ENCODE data around the gene SERTM2. TPM values are rescaled to one million over a fixed set of nuclear protein-coding genes. Genes with fewer than 3 reads are reported as not detected.
"Not testable (repeated sequence)": the region's sequence is repeated elsewhere in the genome, so short reads cannot be mapped to it uniquely, and the experiment has no call there.

Gene SERTM2
- total and polyA plus RNA-seq, 3 experiments from 2014 or later = not detected

GRCh38 chrX:111519215-111519614 lies 7.8 kb downstream of the SERTM2 start:
- no peak overlapping the region for H3K27ac ChIP-seq (ENCODE audit: low read depth, low read length)
- ChIA-PET CTCF (no interaction called here), POLR2A (no interaction called here)
- H3K27ac Mint-ChIP-seq = no peak overlapping the region
- no peak overlapping the region for H3K4me3 Mint-ChIP-seq
- peaks cover 5 to 6% of the 10 kb centered on the region in 2 donors for H3K27me3 Mint-ChIP-seq
- no peaks in the 10 kb centered on the region for H3K4me1 Mint-ChIP-seq
- H3K4me1 ChIP-seq (ENCODE audit: insufficient read depth, low read length) = no peaks in the 10 kb centered on the region
- H3K9me3 ChIP-seq (ENCODE audit: low read length) = no peaks in the 10 kb centered on the region
- H3K27me3 ChIP-seq (ENCODE audit: insufficient read depth, low read length, poor library complexity, severe bottlenecking) = no peaks in the 10 kb centered on the region
- no peak for DNase-seq
- H3K4me3 ChIP-seq (ENCODE audit: low read length) = no peak overlapping the region
- H3K36me3 Mint-ChIP-seq = no peaks in the 10 kb centered on the region
- H3K9me3 Mint-ChIP-seq = no peaks in the 10 kb centered on the region
- H3K36me3 ChIP-seq (ENCODE audit: insufficient read depth, low read length) = no peaks in the 10 kb centered on the region

- no peak overlapping the region for H3K27ac ChIP-seq (ENCODE audit: low read depth, low read length)
- H3K4me1 ChIP-seq (ENCODE audit: insufficient read depth, low read length) = no peaks in the 10 kb centered on the region
- Mint-ChIP-seq H3K27me3 (peaks cover 9 to 14% of the 10 kb centered on the region in 2 donors), H3K27ac (no peak overlapping the region), H3K36me3 (no peaks in the 10 kb centered on the region), H3K4me3 (no peak overlapping the region), H3K4me1 (no peaks in the 10 kb centered on the region), H3K9me3 (no peaks in the 10 kb centered on the region)
- ChIA-PET POLR2A (no interaction called here), CTCF (no interaction called here)
- no peaks in the 10 kb centered on the region for H3K9me3 ChIP-seq (ENCODE audit: low read length)
- no peak overlapping the region for H3K4me3 ChIP-seq (ENCODE audit: low read length)
- no peak for DNase-seq
- no peaks in the 10 kb centered on the region for H3K27me3 ChIP-seq (ENCODE audit: insufficient read depth, low read length, poor library complexity, severe bottlenecking)
- H3K36me3 ChIP-seq (ENCODE audit: insufficient read depth, low read length) = no peaks in the 10 kb centered on the region
Measured at GRCh38 chrX:111520506-111520905, 9.1 kb downstream of the SERTM2 start.

- no peaks in the 10 kb centered on the region for H3K4me1 ChIP-seq (ENCODE audit: insufficient read depth, low read length)
- no peak overlapping the region for H3K27ac Mint-ChIP-seq
- H3K27me3 Mint-ChIP-seq = peaks cover 10 to 14% of the 10 kb centered on the region in 2 donors
- CTCF ChIA-PET = no interaction called here
- H3K27ac ChIP-seq (ENCODE audit: low read depth, low read length) = no peak overlapping the region
- POLR2A ChIA-PET = no interaction called here
- H3K4me3 ChIP-seq (ENCODE audit: low read length) = no peak overlapping the region
- no peaks in the 10 kb centered on the region for H3K36me3 ChIP-seq (ENCODE audit: insufficient read depth, low read length)
- H3K27me3 ChIP-seq (ENCODE audit: insufficient read depth, low read length, poor library complexity, severe bottlenecking) = no peaks in the 10 kb centered on the region
- no peak for DNase-seq
- H3K4me3 Mint-ChIP-seq = no peak overlapping the region
- no peaks in the 10 kb centered on the region for H3K9me3 ChIP-seq (ENCODE audit: low read length)
- H3K36me3 Mint-ChIP-seq = no peaks in the 10 kb centered on the region
- H3K9me3 Mint-ChIP-seq = no peaks in the 10 kb centered on the region
- H3K4me1 Mint-ChIP-seq = no peaks in the 10 kb centered on the region
Measured at GRCh38 chrX:111521169-111521568, 9.7 kb downstream of the SERTM2 start.

GRCh38 chrX:111543212-111543741 lies 31.8 kb downstream of the SERTM2 start:
- Mint-ChIP-seq H3K27ac (no peak overlapping the region), H3K4me1 (no peaks in the 10 kb centered on the region), H3K36me3 (no peaks in the 10 kb centered on the region), H3K27me3 (peaks cover 0 to 7% of the 10 kb centered on the region in 2 donors), H3K4me3 (no peak overlapping the region), H3K9me3 (no peaks in the 10 kb centered on the region)
- H3K4me1 ChIP-seq (ENCODE audit: insufficient read depth, low read length) = no peaks in the 10 kb centered on the region
- no peaks in the 10 kb centered on the region for H3K27me3 ChIP-seq (ENCODE audit: insufficient read depth, low read length, poor library complexity, severe bottlenecking)
- no peak for DNase-seq
- H3K4me3 ChIP-seq (ENCODE audit: low read length) = no peak overlapping the region
- H3K27ac ChIP-seq (ENCODE audit: low read depth, low read length) = no peak overlapping the region
- H3K9me3 ChIP-seq (ENCODE audit: low read length) = no peaks in the 10 kb centered on the region
- ChIA-PET CTCF (no interaction called here), POLR2A (no interaction called here)
- no peaks in the 10 kb centered on the region for H3K36me3 ChIP-seq (ENCODE audit: insufficient read depth, low read length)

GRCh38 chrX:111549235-111549634 lies 37.8 kb downstream of the SERTM2 start:
- H3K36me3 ChIP-seq (ENCODE audit: insufficient read depth, low read length); H3K36me3 Mint-ChIP-seq; H3K27me3 Mint-ChIP-seq; CTCF ChIA-PET; H3K4me1 ChIP-seq (ENCODE audit: insufficient read depth, low read length); POLR2A ChIA-PET; DNase-seq; H3K9me3 Mint-ChIP-seq; H3K27ac Mint-ChIP-seq; H3K4me3 ChIP-seq (ENCODE audit: low read length); H3K9me3 ChIP-seq (ENCODE audit: low read length); H3K27me3 ChIP-seq (ENCODE audit: insufficient read depth, low read length, poor library complexity, severe bottlenecking); H3K4me3 Mint-ChIP-seq; H3K4me1 Mint-ChIP-seq; H3K27ac ChIP-seq (ENCODE audit: low read depth, low read length): not testable (repeated sequence)

GRCh38 chrX:111555406-111555958 lies 44.0 kb downstream of the SERTM2 start:
- no peaks in the 10 kb centered on the region for H3K4me1 Mint-ChIP-seq
- no peaks in the 10 kb centered on the region for H3K36me3 Mint-ChIP-seq
- no peak overlapping the region for H3K4me3 Mint-ChIP-seq
- H3K9me3 Mint-ChIP-seq = no peaks in the 10 kb centered on the region
- no peaks in the 10 kb centered on the region for H3K27me3 ChIP-seq (ENCODE audit: insufficient read depth, low read length, poor library complexity, severe bottlenecking)
- no peaks in the 10 kb centered on the region for H3K4me1 ChIP-seq (ENCODE audit: insufficient read depth, low read length)
- H3K27me3 Mint-ChIP-seq = no peaks in the 10 kb centered on the region
- H3K4me3 ChIP-seq (ENCODE audit: low read length) = no peak overlapping the region
- CTCF ChIA-PET = no interaction called here
- H3K36me3 ChIP-seq (ENCODE audit: insufficient read depth, low read length) = no peaks in the 10 kb centered on the region
- no peak overlapping the region for H3K27ac Mint-ChIP-seq
- no peaks in the 10 kb centered on the region for H3K9me3 ChIP-seq (ENCODE audit: low read length)
- POLR2A ChIA-PET = no interaction called here
- DNase-seq = no peak
- no peak overlapping the region for H3K27ac ChIP-seq (ENCODE audit: low read depth, low read length)

- no peak overlapping the region for H3K4me3 ChIP-seq (ENCODE audit: low read length)
- H3K27ac ChIP-seq (ENCODE audit: low read depth, low read length) = no peak overlapping the region
- H3K36me3 Mint-ChIP-seq = no peaks in the 10 kb centered on the region
- ChIA-PET POLR2A (no interaction called here), CTCF (no interaction called here)
- H3K4me1 ChIP-seq (ENCODE audit: insufficient read depth, low read length) = no peaks in the 10 kb centered on the region
- no peak overlapping the region for H3K27ac Mint-ChIP-seq
- H3K27me3 Mint-ChIP-seq = no peaks in the 10 kb centered on the region
- H3K9me3 Mint-ChIP-seq = no peaks in the 10 kb centered on the region
- H3K27me3 ChIP-seq (ENCODE audit: insufficient read depth, low read length, poor library complexity, severe bottlenecking) = no peaks in the 10 kb centered on the region
- no peaks in the 10 kb centered on the region for H3K4me1 Mint-ChIP-seq
- H3K36me3 ChIP-seq (ENCODE audit: insufficient read depth, low read length) = no peaks in the 10 kb centered on the region
- no peak overlapping the region for H3K4me3 Mint-ChIP-seq
- H3K9me3 ChIP-seq (ENCODE audit: low read length) = no peaks in the 10 kb centered on the region
- no peak for DNase-seq
Measured at GRCh38 chrX:111560801-111561200, 49.4 kb downstream of the SERTM2 start.

- DNase-seq = no peak
- CTCF ChIA-PET = no interaction called here
- H3K27me3 ChIP-seq (ENCODE audit: insufficient read depth, low read length, poor library complexity, severe bottlenecking) = no peaks in the 10 kb centered on the region
- H3K4me3 Mint-ChIP-seq = no peak overlapping the region
- no peak overlapping the region for H3K4me3 ChIP-seq (ENCODE audit: low read length)
- H3K36me3 Mint-ChIP-seq = no peaks in the 10 kb centered on the region
- H3K27ac Mint-ChIP-seq = no peak overlapping the region
- H3K9me3 ChIP-seq (ENCODE audit: low read length) = no peaks in the 10 kb centered on the region
- H3K9me3 Mint-ChIP-seq = no peaks in the 10 kb centered on the region
- no peaks in the 10 kb centered on the region for H3K4me1 ChIP-seq (ENCODE audit: insufficient read depth, low read length)
- no peaks in the 10 kb centered on the region for H3K4me1 Mint-ChIP-seq
- no peaks in the 10 kb centered on the region for H3K36me3 ChIP-seq (ENCODE audit: insufficient read depth, low read length)
- POLR2A ChIA-PET = no interaction called here
- H3K27me3 Mint-ChIP-seq = no peaks in the 10 kb centered on the region
- H3K27ac ChIP-seq (ENCODE audit: low read depth, low read length) = no peak overlapping the region
Measured at GRCh38 chrX:111561851-111562250, 50.4 kb downstream of the SERTM2 start.
